Measurements from ENCODE around the gene MSH6.

The MSH6 gene

GRCh38 chr2:47842846-47843245, 59.9 kb downstream of the MSH6 start:
- Histone ChIP-seq H3K36me3 (ENCODE audit: insufficient read depth) (peaks cover 4% of the 10 kb centered on the region; the same call in 1 of the 2 replicates), H4K20me1 (ENCODE audit: insufficient read depth) (no peaks in the 10 kb centered on the region; the same call in 1 of the 2 replicates), H3K9ac (no peak overlapping the region), H3K27me3 (ENCODE audit: insufficient read depth, low read depth) (no peaks in the 10 kb centered on the region), H3K4me2 (no peak overlapping the region), H3K4me1 (ENCODE audit: low read depth, poor library complexity, severe bottlenecking) (peaks cover 31% of the 10 kb centered on the region), H3K27ac (no peak overlapping the region), H3K4me3 (IDR thresholded peaks at IDR 0.05; ENCODE audit: insufficient read depth, low read depth, low read length) (no peak overlapping the region), H3K79me2 (ENCODE audit: insufficient read depth, low read depth) (peaks cover 77% of the 10 kb centered on the region), H2AFZ (ENCODE audit: low read depth) (no peak overlapping the region)
- TF ChIP-seq, protein P1, sequence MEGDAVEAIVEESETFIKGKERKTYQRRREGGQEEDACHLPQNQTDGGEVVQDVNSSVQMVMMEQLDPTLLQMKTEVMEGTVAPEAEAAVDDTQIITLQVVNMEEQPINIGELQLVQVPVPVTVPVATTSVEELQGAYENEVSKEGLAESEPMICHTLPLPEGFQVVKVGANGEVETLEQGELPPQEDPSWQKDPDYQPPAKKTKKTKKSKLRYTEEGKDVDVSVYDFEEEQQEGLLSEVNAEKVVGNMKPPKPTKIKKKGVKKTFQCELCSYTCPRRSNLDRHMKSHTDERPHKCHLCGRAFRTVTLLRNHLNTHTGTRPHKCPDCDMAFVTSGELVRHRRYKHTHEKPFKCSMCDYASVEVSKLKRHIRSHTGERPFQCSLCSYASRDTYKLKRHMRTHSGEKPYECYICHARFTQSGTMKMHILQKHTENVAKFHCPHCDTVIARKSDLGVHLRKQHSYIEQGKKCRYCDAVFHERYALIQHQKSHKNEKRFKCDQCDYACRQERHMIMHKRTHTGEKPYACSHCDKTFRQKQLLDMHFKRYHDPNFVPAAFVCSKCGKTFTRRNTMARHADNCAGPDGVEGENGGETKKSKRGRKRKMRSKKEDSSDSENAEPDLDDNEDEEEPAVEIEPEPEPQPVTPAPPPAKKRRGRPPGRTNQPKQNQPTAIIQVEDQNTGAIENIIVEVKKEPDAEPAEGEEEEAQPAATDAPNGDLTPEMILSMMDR (conservative IDR thresholded peaks at IDR 0.05; ENCODE audit: low read depth, low read length) = no peak

GRCh38 chr2:47843407-47843806, 60.5 kb downstream of the MSH6 start:
- Histone ChIP-seq H3K27ac (no peak overlapping the region), H3K9ac (no peak overlapping the region), H3K79me2 (ENCODE audit: insufficient read depth, low read depth) (peaks cover 83% of the 10 kb centered on the region), H3K36me3 (ENCODE audit: insufficient read depth) (no peaks in the 10 kb centered on the region; the same call in 1 of the 2 replicates), H3K4me2 (no peak overlapping the region), H3K4me1 (ENCODE audit: low read depth, poor library complexity, severe bottlenecking) (peaks cover 31% of the 10 kb centered on the region), H4K20me1 (ENCODE audit: insufficient read depth) (no peaks in the 10 kb centered on the region; the same call in 1 of the 2 replicates), H3K4me3 (IDR thresholded peaks at IDR 0.05; ENCODE audit: insufficient read depth, low read depth, low read length) (no peak overlapping the region), H2AFZ (ENCODE audit: low read depth) (no peak overlapping the region), H3K27me3 (ENCODE audit: insufficient read depth, low read depth) (no peaks in the 10 kb centered on the region)
- TF ChIP-seq, protein P1 (conservative IDR thresholded peaks at IDR 0.05; ENCODE audit: low read depth, low read length) = no peak

DNA sequence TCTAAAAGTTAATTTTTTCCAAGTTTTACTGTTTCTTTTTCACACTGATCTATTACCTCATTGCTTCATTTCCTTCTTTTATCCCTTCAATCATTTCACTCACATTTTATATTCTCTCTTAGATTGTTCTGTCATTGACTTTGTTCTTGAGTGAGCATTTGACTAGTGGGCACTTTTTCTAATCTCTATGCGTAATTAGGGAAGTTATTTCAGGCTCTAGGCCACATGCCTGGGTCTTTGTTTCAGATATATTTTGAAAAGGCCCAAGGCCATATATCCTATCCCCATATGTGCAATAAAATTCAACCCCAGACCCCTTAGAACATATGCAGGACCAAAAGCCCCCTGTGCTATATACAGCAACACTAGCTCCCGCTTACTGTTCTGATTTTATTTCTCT, 61.2 kb downstream of the MSH6 start:
- Histone ChIP-seq H2AFZ (ENCODE audit: low read depth) (no peak overlapping the region), H4K20me1 (ENCODE audit: insufficient read depth) (no peaks in the 10 kb centered on the region; the same call in 1 of the 2 replicates), H3K27ac (no peak overlapping the region), H3K36me3 (ENCODE audit: insufficient read depth) (no peaks in the 10 kb centered on the region; the same call in 1 of the 2 replicates), H3K27me3 (ENCODE audit: insufficient read depth, low read depth) (no peaks in the 10 kb centered on the region), H3K9ac (no peak overlapping the region), H3K4me3 (IDR thresholded peaks at IDR 0.05; ENCODE audit: insufficient read depth, low read depth, low read length) (no peak overlapping the region), H3K4me2 (no peak overlapping the region), H3K79me2 (ENCODE audit: insufficient read depth, low read depth) (peaks cover 81% of the 10 kb centered on the region), H3K4me1 (ENCODE audit: low read depth, poor library complexity, severe bottlenecking) (peaks cover 31% of the 10 kb centered on the region)
- TF ChIP-seq, protein P1 (conservative IDR thresholded peaks at IDR 0.05; ENCODE audit: low read depth, low read length) = no peak

GRCh38 chr2:47849368-47849767, 66.4 kb downstream of the MSH6 start:
- no peak overlapping the region for H3K9ac ChIP-seq
- H4K20me1 ChIP-seq (ENCODE audit: insufficient read depth) = peaks cover 15% of the 10 kb centered on the region
- peaks cover 85% of the 10 kb centered on the region for H3K79me2 ChIP-seq (ENCODE audit: insufficient read depth, low read depth)
- H3K4me2 ChIP-seq = no peak overlapping the region
- H3K4me1 ChIP-seq (ENCODE audit: low read depth, poor library complexity, severe bottlenecking) = peaks cover 13% of the 10 kb centered on the region
- TF ChIP-seq, protein P1 (conservative IDR thresholded peaks at IDR 0.05; ENCODE audit: low read depth, low read length) = no peak
- H3K4me3 ChIP-seq (IDR thresholded peaks at IDR 0.05; ENCODE audit: insufficient read depth, low read depth, low read length) = no peak overlapping the region
- H3K27me3 ChIP-seq (ENCODE audit: insufficient read depth, low read depth) = no peaks in the 10 kb centered on the region
- no peak overlapping the region for H3K27ac ChIP-seq
- H2AFZ ChIP-seq (ENCODE audit: low read depth) = no peak overlapping the region
- no peaks in the 10 kb centered on the region for H3K36me3 ChIP-seq (ENCODE audit: insufficient read depth)
